Nephron progenitor cell (in vitro differentiated cells): ENCODE results near the gene KCND2.

Experiments
- DNase-seq: peaks from one replicate; pipeline ENCODE4 v3.0.0; 2021
- H3K27ac Mint-ChIP-seq: 2 replicates; pipeline ENCODE4 v1.8.0; 2021; ENCODE audit warnings: mild to moderate bottlenecking, moderate library complexity, mixed read lengths
- H3K27me3 Mint-ChIP-seq: 2 replicates; pipeline ENCODE4 v1.8.0; 2021; ENCODE audit warnings: mild to moderate bottlenecking, low read depth, mixed read lengths; ENCODE audit not compliant: poor library complexity
- H3K36me3 Mint-ChIP-seq: 2 replicates; pipeline ENCODE4 v1.8.0; 2021; ENCODE audit warnings: low read depth, mixed read lengths
- H3K4me1 Mint-ChIP-seq: 2 replicates; pipeline ENCODE4 v1.8.0; 2021; ENCODE audit warnings: mixed read lengths
- H3K4me3 Mint-ChIP-seq: 2 replicates; pipeline ENCODE4 v1.8.0; 2021; ENCODE audit warnings: mild to moderate bottlenecking, moderate library complexity, mixed read lengths
- H3K9me3 Mint-ChIP-seq: 2 replicates; pipeline ENCODE4 v1.8.0; 2021; ENCODE audit warnings: mild to moderate bottlenecking, moderate library complexity, mixed read lengths
- TF ChIP-seq, protein P1 (sequence below): fragments of 200-600 bp; sonication (generic); IDR thresholded peaks from 2 replicates; pipeline ENCODE4 v1.5.0; 2021; ENCODE audit warnings: antibody characterized with exemption

KCND2 gene

DNA sequence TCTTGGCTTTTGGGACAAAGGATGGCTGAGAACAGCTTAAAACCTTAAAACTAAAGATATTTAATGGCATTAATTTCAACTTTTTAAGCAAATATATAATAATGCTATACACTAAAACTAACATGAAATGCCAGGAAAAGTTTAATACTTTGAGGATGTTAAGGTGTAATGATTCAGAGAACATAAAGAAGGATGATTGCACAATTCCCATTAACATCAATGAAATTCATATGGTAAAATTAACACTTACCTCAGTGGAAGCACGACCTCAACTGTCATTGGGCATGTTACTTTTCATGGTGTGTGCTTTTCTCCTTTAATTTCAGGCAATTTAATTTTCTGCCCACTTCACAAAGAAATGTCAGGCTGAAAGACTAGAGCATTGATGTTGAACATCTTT is 171.7 kb downstream of the KCND2 start:
- no peak for DNase-seq
- no peaks in the 10 kb centered on the region for H3K27me3 Mint-ChIP-seq
- no peaks in the 10 kb centered on the region for H3K4me1 Mint-ChIP-seq
- no peak overlapping the region for H3K27ac Mint-ChIP-seq
- TF ChIP-seq, protein P1, sequence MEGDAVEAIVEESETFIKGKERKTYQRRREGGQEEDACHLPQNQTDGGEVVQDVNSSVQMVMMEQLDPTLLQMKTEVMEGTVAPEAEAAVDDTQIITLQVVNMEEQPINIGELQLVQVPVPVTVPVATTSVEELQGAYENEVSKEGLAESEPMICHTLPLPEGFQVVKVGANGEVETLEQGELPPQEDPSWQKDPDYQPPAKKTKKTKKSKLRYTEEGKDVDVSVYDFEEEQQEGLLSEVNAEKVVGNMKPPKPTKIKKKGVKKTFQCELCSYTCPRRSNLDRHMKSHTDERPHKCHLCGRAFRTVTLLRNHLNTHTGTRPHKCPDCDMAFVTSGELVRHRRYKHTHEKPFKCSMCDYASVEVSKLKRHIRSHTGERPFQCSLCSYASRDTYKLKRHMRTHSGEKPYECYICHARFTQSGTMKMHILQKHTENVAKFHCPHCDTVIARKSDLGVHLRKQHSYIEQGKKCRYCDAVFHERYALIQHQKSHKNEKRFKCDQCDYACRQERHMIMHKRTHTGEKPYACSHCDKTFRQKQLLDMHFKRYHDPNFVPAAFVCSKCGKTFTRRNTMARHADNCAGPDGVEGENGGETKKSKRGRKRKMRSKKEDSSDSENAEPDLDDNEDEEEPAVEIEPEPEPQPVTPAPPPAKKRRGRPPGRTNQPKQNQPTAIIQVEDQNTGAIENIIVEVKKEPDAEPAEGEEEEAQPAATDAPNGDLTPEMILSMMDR: no peak
- H3K36me3 Mint-ChIP-seq: no peaks in the 10 kb centered on the region
- no peaks in the 10 kb centered on the region for H3K9me3 Mint-ChIP-seq
- H3K4me3 Mint-ChIP-seq: no peak overlapping the region

- Mint-ChIP-seq H3K27ac (no peak overlapping the region), H3K27me3 (no peaks in the 10 kb centered on the region), H3K9me3 (no peaks in the 10 kb centered on the region), H3K4me3 (no peak overlapping the region), H3K4me1 (no peaks in the 10 kb centered on the region), H3K36me3 (no peaks in the 10 kb centered on the region)
- DNase-seq: no peak
- TF ChIP-seq, protein P1: no peak
Measured at GRCh38 chr7:120445276-120445675, 172.3 kb downstream of the KCND2 start.

DNA sequence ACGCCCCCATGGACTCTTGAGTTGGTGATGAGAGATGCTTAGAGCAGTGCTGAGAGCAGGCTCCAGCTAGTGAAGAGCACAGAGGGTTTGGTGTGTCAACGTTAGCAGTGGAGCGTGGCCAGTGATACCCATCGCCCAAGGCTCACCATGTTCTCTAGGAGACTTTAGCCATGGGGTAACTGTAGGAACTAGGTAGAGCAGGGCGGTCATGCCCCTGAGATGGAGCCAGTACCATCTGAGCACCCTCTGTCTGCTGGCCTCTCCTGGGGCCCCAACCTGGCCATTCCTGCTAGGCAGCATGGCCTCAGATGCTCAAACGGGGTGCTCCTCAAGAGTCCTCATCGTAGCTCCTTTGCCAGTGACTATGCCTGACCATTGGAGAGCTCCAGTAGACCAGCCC is 179.7 kb downstream of the KCND2 start:
- H3K36me3 Mint-ChIP-seq: peaks cover 5% of the 10 kb centered on the region
- TF ChIP-seq, protein P1: no peak

DNA sequence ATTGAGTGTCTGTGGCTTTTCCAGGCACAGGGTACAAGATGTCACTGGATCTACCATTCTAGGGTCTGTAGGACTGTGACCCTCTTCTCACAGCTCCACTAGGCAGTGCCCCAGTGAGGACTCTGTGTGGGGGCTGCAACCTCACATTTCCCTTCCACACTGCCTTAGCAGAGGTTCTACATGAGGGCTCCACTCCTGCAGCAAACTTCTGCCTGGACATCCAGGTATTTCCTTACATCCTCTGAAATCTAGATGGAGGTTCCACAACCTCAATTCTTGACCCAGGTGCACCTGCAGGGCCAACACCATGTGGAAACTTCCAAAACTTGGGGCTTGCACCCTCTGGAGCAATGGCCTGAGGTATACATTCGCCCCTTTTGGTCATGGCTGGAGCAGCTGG is 183.7 kb downstream of the KCND2 start:
- H3K36me3 Mint-ChIP-seq: peaks cover 5% of the 10 kb centered on the region
- TF ChIP-seq, protein P1: no peak

More for the DNA sequence above, 179.7 kb downstream of the KCND2 start:
- H3K27ac Mint-ChIP-seq: no peak overlapping the region
- no peak for DNase-seq
- no peaks in the 10 kb centered on the region for H3K4me1 Mint-ChIP-seq
- no peak overlapping the region for H3K4me3 Mint-ChIP-seq
- H3K27me3 Mint-ChIP-seq: no peaks in the 10 kb centered on the region
- peaks cover 31% of the 10 kb centered on the region for H3K9me3 Mint-ChIP-seq

GRCh38 chr7:120460949-120461348 is 188.0 kb downstream of the KCND2 start:
- no peak overlapping the region for H3K4me3 Mint-ChIP-seq
- H3K27ac Mint-ChIP-seq: no peak overlapping the region
- TF ChIP-seq, protein P1: no peak
- H3K36me3 Mint-ChIP-seq: peaks cover 5% of the 10 kb centered on the region
- DNase-seq: no peak
- no peaks in the 10 kb centered on the region for H3K27me3 Mint-ChIP-seq
- peaks cover 6% of the 10 kb centered on the region for H3K4me1 Mint-ChIP-seq
- H3K9me3 Mint-ChIP-seq: peaks cover 21% of the 10 kb centered on the region

More for the DNA sequence above, 183.7 kb downstream of the KCND2 start:
- H3K27ac Mint-ChIP-seq: no peak overlapping the region
- H3K27me3 Mint-ChIP-seq: no peaks in the 10 kb centered on the region
- no peak for DNase-seq
- peaks cover 6% of the 10 kb centered on the region for H3K4me1 Mint-ChIP-seq
- peaks cover 37% of the 10 kb centered on the region for H3K9me3 Mint-ChIP-seq
- no peak overlapping the region for H3K4me3 Mint-ChIP-seq

- no peak overlapping the region for H3K4me3 Mint-ChIP-seq
- H3K27ac Mint-ChIP-seq: no peak overlapping the region
- peaks cover 3% of the 10 kb centered on the region for H3K9me3 Mint-ChIP-seq
- H3K36me3 Mint-ChIP-seq: no peaks in the 10 kb centered on the region
- no peaks in the 10 kb centered on the region for H3K27me3 Mint-ChIP-seq
- H3K4me1 Mint-ChIP-seq: peaks cover 6% of the 10 kb centered on the region
- TF ChIP-seq, protein P1: no peak
- DNase-seq: no peak
Measured at GRCh38 chr7:120462991-120463390, 190.0 kb downstream of the KCND2 start.
